Keratinocyte (primary cell): Measurements from ENCODE around the gene DDX49. TPM values are rescaled to one million over a fixed set of nuclear protein-coding genes. Genes with fewer than 3 reads are reported as not detected.
"Not testable (repeated sequence)": the region's sequence is repeated elsewhere in the genome, so short reads cannot be mapped to it uniquely, and the experiment has no call there.

Source experiments
- DNase-seq: peaks from one replicate; pipeline ENCODE4 v3.0.0-alpha.2; 2011; ENCODE audit warnings: low read depth, missing footprints, low spot score
- FAIRE-seq: peaks from 2 replicates; lab custom pipeline; 2011; peaks lifted over from hg19 to GRCh38; lab: Jason Lieb, UNC
- H2AFZ ChIP-seq: 2 replicates; pipeline ENCODE4 v1.6.0; 2012; ENCODE audit warnings: low read length, control low read depth, inconsistent platforms; ENCODE audit not compliant: control insufficient read depth
- H3K27ac ChIP-seq: 2 replicates; pipeline ENCODE4 v1.5.1; 2011; ENCODE audit warnings: low read length; ENCODE audit not compliant: control insufficient read depth, insufficient read depth
- H3K27me3 ChIP-seq: 3 replicates; pipeline ENCODE4 v1.6.0; 2011; ENCODE audit warnings: low read length; ENCODE audit not compliant: control insufficient read depth, insufficient read depth; ENCODE audit errors: extremely low read depth
- H3K36me3 ChIP-seq, 2 experiments: 2 replicates in 1 of 2; 3 replicates in 1 of 2; pipeline ENCODE4 v1.5.1; 2011; ENCODE audit warnings: low read length in 2 of 2, mild to moderate bottlenecking in 1 of 2; ENCODE audit not compliant: control insufficient read depth in 2 of 2, insufficient read depth in 2 of 2; ENCODE audit errors: extremely low read depth in 1 of 2
- H3K4me1 ChIP-seq: 3 replicates; pipeline ENCODE4 v1.5.1; 2011; ENCODE audit warnings: low read length; ENCODE audit not compliant: control insufficient read depth, insufficient read depth; ENCODE audit errors: extremely low read depth
- H3K4me2 ChIP-seq: 3 replicates; pipeline ENCODE4 v1.6.0; 2011; ENCODE audit warnings: low read depth, low read length; ENCODE audit not compliant: control insufficient read depth, insufficient read depth; ENCODE audit errors: extremely low read depth
- H3K4me3 ChIP-seq, 3 experiments: fragments of 200-600 bp in 1 of 3; sonication (generic) in 1 of 3; 2 replicates in 2 of 3; 3 replicates in 1 of 3; pipeline ENCODE4 v1.5.1; 2011 to 2016; ENCODE audit warnings: low read length in 3 of 3, mild to moderate bottlenecking in 3 of 3, control low read depth in 2 of 3, inconsistent platforms in 1 of 3, low read depth in 1 of 3, mixed read lengths in 1 of 3, mixed run types in 1 of 3, moderate library complexity in 1 of 3; ENCODE audit not compliant: control insufficient read depth in 2 of 3, insufficient read depth in 2 of 3; ENCODE audit errors: extremely low read depth in 1 of 3
- H3K79me2 ChIP-seq: 2 replicates; pipeline ENCODE4 v1.6.0; 2012; ENCODE audit warnings: low read length; ENCODE audit not compliant: control insufficient read depth, insufficient read depth
- H3K9ac ChIP-seq: 3 replicates; pipeline ENCODE4 v1.6.0; 2011; ENCODE audit warnings: low read length; ENCODE audit not compliant: control insufficient read depth, insufficient read depth; ENCODE audit errors: extremely low read depth
- H3K9me1 ChIP-seq: 3 replicates; pipeline ENCODE4 v1.6.0; 2011; ENCODE audit warnings: low read length; ENCODE audit not compliant: control insufficient read depth, insufficient read depth; ENCODE audit errors: extremely low read depth
- H3K9me3 ChIP-seq: 2 replicates; pipeline ENCODE4 v1.5.1; 2012; ENCODE audit warnings: low read depth, low read length; ENCODE audit not compliant: control insufficient read depth
- H4K20me1 ChIP-seq: 3 replicates; pipeline ENCODE4 v1.6.0; 2011; ENCODE audit warnings: low read length; ENCODE audit not compliant: control insufficient read depth, insufficient read depth; ENCODE audit errors: extremely low read depth
- CTCF ChIP-seq, 3 experiments: IDR thresholded peaks in 1 of 3; conservative IDR thresholded peaks in 1 of 3; optimal IDR thresholded peaks in 1 of 3; 2 replicates in 2 of 3; 3 replicates in 1 of 3; pipeline versions ENCODE3 to v1.5.1; 2011; ENCODE audit warnings: low read length in 3 of 3, mild to moderate bottlenecking in 3 of 3, moderate library complexity in 2 of 3, control low read depth in 1 of 3, inconsistent platforms in 1 of 3; ENCODE audit not compliant: insufficient read depth in 2 of 3; ENCODE audit errors: extremely low read depth in 1 of 3
- EZH2 ChIP-seq: IDR thresholded peaks from one replicate; pipeline ENCODE4 v1.6.1; 2012; ENCODE audit warnings: inconsistent platforms, mild to moderate bottlenecking, low read length, moderate library complexity
- dilution Hi-C: fragments of 300-500 bp; cut with MboI; formaldehyde crosslinking; loops from one replicate; pipeline ENCODE4 v1.7.0; 2020; ENCODE audit warnings: low sequenced_read_pairs; ENCODE audit not compliant: extremely low pct_ligation_motif_present
- polyA plus RNA-seq, 5 experiments: library from polyadenylated mRNA; depleted of rRNA in 3 of 5; stranded (reverse) in 3 of 5; stranded (forward) in 1 of 5; unstranded in 1 of 5; fragments of >200 nt; gene quantifications; 1 replicate in 1 of 5; 2 replicates in 3 of 5; 3 replicates in 1 of 5; pipeline versions ENCODE4 v1.2.1 to v1.2.3, GENCODE V29; 2011 to 2012; ENCODE audit warnings: missing spikeins in 2 of 5, low read depth in 1 of 5, low replicate concordance in 1 of 5

Gene DDX49
- polyA plus RNA-seq, 1 donor (not counting 4 experiments of a cell fraction or from before 2014, with no cell fraction given): 39.2 TPM

- no peaks in the 10 kb centered on the region for H3K9me3 ChIP-seq
- dilution Hi-C loops: no loop called here
- peaks cover 7 to 21% of the 10 kb centered on the region in 2 experiments for H3K36me3 ChIP-seq
- TF ChIP-seq EZH2: no peak
- no peak for TF ChIP-seq CTCF (optimal IDR thresholded peaks at IDR 0.05 in 1 of 3, IDR thresholded peaks at IDR 0.05 in 1 of 3, conservative IDR thresholded peaks at IDR 0.05 in 1 of 3; ENCODE audit: extremely low read depth in 1 of 3, insufficient read depth in 2 of 3, low read length in 3 of 3)
- FAIRE-seq: no peak
- no peak overlapping the region for H3K4me2 ChIP-seq
- no peak for DNase-seq
- no peak overlapping the region for H3K9ac ChIP-seq
- H3K4me3 ChIP-seq: no peak overlapping the region
- H2AFZ ChIP-seq: no peak overlapping the region
- no peaks in the 10 kb centered on the region for H3K79me2 ChIP-seq
- peaks cover 12% of the 10 kb centered on the region for H3K27me3 ChIP-seq
- H3K4me1 ChIP-seq: no peaks in the 10 kb centered on the region
- H3K27ac ChIP-seq: no peak overlapping the region
- no peaks in the 10 kb centered on the region for H4K20me1 ChIP-seq
- no peaks in the 10 kb centered on the region for H3K9me1 ChIP-seq
Measured at GRCh38 chr19:18900700-18901481, 18.6 kb upstream of the DDX49 start.

DNA sequence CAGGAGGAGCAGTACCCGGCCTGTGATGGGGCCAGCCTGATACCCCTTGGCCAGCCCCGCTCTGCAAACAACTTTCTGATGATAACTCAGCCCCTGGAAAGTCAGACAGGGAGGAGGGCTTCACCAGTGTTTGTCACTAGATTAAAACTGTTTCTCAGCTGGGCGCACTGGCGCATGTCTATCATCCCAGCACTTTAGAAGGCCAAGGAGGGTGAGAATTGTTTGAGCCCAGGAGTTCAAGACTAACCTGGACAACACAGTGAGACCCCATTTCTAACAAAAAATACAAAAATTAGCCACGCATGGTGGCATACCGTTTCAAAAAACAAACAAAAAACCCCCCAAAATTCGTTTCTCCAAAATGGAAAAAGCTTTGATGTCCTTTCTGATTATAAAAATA lies 18.0 kb upstream of the DDX49 start:
- FAIRE-seq (no peak), DNase-seq (no peak)
- Histone ChIP-seq H3K9me1 (no peaks in the 10 kb centered on the region), H3K4me1 (no peaks in the 10 kb centered on the region), H3K79me2 (no peaks in the 10 kb centered on the region), H3K27ac (no peak overlapping the region), H3K36me3 (peaks cover 12 to 26% of the 10 kb centered on the region in 2 experiments), H3K9me3 (no peaks in the 10 kb centered on the region), H2AFZ (no peak overlapping the region), H3K9ac (no peak overlapping the region), H4K20me1 (no peaks in the 10 kb centered on the region), H3K4me2 (no peak overlapping the region), H3K4me3 (no peak overlapping the region), H3K27me3 (peaks cover 11% of the 10 kb centered on the region)
- TF ChIP-seq EZH2: no peak
- TF ChIP-seq CTCF (optimal IDR thresholded peaks at IDR 0.05 in 1 of 3, IDR thresholded peaks at IDR 0.05 in 1 of 3, conservative IDR thresholded peaks at IDR 0.05 in 1 of 3; ENCODE audit: extremely low read depth in 1 of 3, insufficient read depth in 2 of 3, low read length in 3 of 3): no peak
- dilution Hi-C loops: no loop called here

GRCh38 chr19:18902519-18902918 lies 17.0 kb upstream of the DDX49 start:
- dilution Hi-C loops, H3K4me3 ChIP-seq, H3K79me2 ChIP-seq, H3K9me1 ChIP-seq, H3K27ac ChIP-seq, H3K27me3 ChIP-seq, H3K4me2 ChIP-seq, DNase-seq, H3K4me1 ChIP-seq, H3K9ac ChIP-seq, H2AFZ ChIP-seq, H3K9me3 ChIP-seq, H4K20me1 ChIP-seq, FAIRE-seq: not testable (repeated sequence)
- H3K36me3 ChIP-seq: peaks cover 14 to 29% of the 10 kb centered on the region in 2 experiments
